Activated CD4-positive, alpha-beta T cell treated with anti-CD3 and anti-CD28 coated beads, Interleukin-2, amount 50 U/mL, for 48 hours (primary cell): ENCODE results near the gene PRKAG2.
A peak's percentile ranks its signal among the peaks of the same experiment; 100 is the strongest.

Experiments
- DNase-seq, 2 experiments: peaks; one replicate each; pipeline ENCODE4 v3.0.0-alpha.2; 2020

PRKAG2 gene

DNA sequence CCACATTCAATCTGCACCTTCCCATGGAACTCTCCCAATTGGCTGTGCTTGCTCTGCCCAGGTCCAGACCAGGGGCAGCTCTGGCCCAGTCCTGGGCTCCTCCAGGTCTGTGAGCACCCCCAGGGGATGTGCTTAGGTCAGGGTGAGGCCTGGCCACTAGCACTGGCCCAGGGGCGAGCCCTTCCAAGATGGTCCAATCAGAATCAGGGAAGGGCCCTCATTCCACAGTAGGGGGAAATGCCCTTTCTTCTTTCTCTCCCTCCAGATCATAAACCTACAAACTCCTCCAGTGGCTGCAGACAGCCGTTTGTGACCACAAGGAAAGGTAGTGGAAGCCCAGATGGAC is 157.0 kb downstream of the PRKAG2 start:
- no peak for DNase-seq

DNA sequence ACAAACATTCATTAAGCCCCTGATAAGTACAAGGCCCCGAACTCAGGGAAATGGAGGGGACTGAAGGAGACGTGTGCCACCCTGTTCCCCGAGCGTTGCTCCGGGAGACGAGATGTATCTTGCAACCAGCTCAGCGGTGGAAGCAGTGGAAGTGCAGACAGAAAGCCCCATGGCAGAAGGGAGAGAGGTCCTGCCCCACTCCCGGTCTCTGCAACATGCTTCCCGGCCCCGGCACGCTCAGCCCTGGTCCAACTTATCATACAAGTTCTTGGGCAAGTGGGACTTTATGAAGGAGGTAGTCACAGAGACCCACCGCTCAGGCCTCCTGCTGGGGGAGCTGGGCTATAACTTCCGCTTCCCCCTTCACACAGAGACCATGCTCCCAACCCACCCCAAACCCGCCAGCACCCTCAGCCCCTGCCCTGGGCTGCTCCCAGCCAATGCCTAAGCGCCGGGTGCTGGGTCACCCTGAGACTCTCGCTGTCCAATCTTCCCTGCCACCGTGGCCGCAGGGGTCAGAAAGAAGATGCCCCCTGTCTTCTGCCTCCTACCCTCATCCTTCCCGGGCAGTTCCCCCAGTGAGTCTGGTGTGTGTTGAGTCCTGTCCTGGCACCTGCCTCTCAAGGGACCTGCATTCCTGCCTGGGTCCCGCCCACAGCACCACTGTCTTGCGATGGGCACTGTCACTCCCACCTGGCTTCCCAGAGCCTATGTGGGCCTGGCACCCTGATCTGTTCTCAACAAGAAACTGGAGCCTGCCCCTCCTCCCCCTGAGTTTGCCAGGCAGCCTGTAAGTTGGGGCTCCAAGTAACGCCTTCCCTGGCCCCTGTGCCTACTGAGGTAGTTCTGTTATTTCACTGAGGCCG is 157.7 kb downstream of the PRKAG2 start:
- no peak for DNase-seq

DNA sequence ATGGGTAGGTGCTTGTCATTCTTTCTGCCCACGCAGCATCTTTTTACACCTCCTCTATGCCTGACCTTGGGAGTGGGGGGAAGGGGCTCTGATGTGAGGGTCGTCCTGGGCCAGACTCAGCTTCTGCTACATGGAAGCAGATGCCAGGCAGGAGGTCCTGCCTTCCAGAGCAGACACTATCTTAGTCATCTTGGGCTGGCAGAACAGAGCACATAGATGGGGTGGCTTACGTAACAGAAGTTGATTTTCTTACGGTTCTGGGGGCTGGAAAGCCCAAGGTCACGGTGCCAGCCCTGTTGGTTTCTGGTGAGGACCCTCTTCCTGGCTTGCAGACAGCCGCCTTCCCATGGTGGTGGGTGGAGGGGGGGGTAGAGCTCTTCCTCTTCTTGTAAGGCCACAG is 159.0 kb downstream of the PRKAG2 start:
- DNase-seq = no peak

DNA sequence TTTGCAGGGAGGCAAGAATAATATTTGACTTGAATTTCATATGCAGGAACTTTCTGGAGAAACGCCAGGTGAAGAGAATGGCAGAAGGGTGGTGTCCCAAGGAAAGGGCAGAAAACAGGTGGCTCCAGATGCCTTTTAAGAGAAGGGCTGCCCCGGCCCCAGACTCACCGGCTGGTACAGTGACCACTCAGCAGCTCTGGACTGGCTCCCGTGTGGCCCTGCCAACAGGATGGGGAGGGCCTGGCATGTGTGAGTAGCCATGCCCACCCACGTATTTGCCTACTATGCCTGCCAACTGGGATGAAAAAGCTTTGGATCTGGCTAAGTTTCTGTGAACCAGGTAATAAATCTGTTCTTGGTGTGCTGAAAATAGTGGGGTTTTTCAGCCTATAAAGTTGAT is 159.5 kb downstream of the PRKAG2 start:
- DNase-seq = no peak

DNA sequence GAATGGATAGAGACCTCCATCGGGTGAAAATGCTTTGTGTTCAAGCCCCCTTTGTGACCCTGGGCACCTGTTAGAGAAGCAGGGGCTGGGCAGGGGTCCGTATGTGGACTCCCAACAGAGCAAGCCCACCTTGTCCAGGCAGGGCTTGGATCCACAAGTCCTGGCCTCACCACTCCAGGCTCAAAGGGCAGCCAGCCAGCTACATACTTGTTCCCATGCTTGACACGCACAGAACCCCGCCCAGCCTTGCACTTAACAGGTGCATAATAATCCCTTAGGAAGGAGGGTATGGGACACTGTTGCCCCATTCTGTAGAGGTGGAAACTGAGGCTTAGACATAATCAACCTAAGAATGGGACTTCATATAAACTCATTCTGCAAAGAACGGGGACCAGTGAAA is 160.6 kb downstream of the PRKAG2 start:
- no peak for DNase-seq

DNA sequence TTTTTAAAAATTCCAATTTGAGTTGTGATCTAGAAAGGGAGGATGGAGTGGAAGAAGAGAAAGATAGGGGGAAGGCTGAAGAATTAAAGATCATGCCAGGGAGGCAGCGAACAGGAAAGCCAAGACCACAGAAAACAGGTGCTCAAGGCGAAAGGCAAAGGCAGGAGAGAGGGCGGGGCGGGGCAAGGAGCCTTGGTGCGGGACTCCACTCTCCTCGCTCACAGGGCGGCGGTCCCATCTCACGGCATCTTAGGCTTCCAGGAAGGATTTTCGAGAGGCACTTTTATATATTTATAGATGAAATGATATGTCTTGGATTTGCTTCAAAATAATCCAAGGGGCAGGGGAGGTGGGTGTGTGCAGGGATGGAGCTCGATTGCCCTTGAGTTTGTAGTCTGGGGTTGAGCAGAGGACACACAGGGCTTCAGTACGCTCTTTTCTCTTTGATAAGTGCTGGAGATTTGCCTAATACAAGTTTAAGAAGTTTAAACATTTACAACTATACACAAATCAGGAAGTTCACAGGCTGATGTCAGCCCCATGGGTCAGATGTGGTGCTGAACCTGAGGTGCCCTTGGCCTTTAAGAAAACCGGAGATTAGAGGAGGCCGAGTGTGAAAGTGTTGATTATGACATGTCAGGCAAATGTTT is 161.1 kb downstream of the PRKAG2 start:
- DNase-seq = no peak

DNA sequence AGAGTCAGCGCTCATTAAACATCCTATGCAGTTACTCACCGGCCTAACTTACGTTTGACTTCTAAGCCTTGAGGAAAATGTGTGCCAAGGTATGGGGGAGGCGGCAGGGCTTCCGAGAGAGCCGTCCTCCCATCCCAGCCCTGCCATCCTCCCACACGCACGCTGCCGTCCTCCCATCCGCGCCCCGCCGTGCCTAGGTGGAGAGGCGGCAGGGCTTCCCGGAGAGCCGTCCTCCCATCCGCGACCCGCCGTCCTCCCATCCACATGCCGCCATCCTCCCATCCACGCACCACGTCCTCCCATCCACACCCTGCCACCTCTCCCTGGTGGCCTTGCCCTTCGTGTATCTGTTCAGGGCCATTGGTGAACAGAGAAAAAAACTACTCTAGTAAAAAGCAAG is 162.7 kb downstream of the PRKAG2 start:
- no peak for DNase-seq

DNA sequence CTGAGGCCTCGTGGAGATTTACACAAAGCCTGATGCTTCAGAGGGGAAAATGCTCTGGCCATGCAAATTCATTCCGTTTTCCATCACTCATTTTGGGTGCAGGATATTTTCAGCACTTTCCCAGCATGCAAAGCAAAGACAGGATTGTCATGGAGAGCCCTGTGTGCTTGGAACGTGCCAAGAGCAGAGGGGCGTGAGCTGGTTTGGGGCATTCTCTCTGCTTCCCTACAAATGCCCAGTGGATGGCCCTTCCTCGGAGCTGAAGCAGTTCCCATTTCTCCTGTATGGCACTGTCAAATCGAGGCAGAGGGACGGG is 164.1 kb downstream of the PRKAG2 start:
- DNase-seq = no peak

DNA sequence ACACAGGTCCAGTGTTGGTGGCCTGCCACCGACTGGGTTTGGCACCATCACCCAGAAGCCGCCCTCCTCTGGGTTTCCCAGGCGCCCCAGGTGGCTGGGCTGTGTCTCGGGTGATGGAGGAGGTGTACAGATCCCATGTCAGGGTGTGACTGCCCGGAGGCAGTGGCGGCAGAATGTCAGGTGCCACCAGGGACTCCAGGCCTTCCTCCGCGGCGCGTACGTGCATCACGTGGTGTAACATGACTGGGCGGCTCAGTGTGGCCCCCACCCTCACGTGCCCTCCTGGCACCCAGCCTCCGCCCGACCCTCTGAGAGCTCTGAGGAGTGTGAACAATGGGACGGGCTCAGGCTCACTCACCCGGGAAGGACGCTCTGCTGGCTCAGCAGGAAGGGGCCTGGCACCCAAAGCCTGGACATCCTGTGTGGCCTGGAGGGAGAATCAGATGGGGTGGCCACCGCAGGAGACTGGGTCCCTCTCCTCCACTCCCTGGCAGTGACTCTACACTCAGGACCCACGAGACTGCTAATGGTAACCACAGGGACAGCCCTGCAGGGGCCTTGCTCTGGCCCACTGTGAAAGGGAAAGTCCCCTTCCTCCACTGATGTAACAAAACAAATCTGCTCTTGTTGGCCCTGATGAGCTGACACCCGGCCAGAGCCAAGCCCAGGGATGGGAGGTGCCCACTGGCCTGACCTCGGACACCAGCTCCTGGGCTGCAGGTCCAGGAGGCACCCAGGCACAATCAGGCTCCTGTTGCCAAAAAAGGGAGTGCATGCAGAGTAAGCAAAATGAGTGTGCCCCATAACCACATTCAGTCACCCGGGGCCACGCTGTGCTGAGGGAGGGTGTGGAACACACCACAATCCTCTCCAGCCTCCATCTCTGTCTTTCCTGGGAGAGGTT is 164.8 kb downstream of the PRKAG2 start:
- no peak for DNase-seq

DNA sequence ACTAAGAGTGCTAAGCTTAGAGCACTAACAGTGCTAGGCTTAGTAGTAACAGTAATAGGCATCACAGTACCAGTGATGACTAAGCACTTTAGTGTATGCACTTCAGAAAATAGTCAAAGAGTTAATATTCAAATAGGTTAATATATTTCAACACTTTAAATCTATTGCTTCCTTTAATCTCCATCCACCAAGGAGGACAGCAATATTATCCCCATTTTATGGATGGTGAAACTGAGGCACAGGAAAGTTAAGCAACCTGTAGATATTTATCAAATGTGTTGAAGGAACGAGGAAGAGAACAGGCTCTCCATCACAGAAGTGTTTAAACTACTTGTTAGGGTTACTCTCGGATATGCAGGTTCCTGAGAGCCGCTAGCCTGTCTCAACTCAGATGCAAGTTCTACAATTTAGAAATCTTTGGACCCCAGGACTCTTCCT is 165.5 kb downstream of the PRKAG2 start:
- DNase-seq = no peak

DNA sequence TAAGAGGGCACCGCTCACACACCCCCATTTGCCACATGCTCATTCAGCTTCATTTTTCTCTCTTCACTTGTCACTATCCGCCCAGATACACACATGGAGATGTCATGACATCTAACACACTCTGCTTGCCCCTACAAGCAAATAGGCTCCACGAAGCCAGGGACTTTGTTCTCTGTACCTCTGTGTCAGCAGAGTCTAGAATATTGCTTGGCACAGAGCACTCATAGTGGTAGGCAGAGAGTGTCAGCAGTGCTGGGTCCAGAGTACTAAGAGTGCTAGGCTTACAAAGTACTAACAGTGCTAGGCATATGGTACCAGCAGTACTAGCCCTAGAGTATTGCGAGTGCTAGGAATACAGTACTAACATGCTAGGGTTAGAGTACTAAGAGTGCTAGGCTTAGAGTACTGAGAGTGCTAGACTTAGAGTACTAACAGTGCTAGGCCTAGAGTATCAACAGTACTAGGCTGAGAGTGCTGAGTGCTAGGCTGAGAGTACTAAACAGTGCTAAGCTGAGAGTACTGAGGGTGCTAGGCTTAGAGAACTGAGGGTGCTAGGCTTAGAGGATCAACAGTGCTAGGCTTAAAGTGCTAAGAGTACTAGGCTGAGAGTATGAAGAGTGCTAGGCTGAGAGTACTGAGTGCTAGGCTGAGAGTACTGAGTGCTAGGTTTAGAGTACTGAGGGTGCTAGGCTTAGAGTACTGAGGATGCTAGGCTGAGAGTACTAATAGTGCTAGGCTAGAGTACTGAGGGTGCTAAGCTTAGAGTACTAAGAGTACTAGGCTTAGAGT is 166.1 kb downstream of the PRKAG2 start:
- no peak for DNase-seq

DNA sequence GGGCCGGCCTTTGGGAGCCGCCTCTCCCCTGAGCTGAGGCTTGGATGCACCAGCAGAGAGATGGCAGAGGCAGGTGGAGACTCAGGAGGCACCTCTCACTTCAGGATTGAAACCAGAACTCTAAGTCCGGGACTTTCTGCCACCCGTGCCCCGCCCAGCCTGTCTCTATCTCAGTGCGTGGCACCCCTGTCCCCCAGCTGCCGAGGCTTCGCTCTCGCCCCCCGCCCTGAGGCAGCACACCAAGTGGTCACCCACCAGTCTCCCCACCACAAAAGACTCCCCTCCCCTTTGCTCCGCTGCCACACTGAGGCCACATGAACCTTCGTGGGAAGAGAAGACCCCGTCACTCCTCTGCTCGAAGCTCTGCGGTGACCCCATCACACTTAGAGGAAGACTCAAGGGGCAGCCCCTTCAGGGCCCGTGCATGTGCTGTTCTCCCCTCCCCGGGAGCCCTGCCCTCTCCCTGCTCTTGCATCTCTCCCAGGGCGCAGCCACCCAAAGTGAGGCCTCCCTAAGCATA is 166.7 kb downstream of the PRKAG2 start:
- no peak for DNase-seq

DNA sequence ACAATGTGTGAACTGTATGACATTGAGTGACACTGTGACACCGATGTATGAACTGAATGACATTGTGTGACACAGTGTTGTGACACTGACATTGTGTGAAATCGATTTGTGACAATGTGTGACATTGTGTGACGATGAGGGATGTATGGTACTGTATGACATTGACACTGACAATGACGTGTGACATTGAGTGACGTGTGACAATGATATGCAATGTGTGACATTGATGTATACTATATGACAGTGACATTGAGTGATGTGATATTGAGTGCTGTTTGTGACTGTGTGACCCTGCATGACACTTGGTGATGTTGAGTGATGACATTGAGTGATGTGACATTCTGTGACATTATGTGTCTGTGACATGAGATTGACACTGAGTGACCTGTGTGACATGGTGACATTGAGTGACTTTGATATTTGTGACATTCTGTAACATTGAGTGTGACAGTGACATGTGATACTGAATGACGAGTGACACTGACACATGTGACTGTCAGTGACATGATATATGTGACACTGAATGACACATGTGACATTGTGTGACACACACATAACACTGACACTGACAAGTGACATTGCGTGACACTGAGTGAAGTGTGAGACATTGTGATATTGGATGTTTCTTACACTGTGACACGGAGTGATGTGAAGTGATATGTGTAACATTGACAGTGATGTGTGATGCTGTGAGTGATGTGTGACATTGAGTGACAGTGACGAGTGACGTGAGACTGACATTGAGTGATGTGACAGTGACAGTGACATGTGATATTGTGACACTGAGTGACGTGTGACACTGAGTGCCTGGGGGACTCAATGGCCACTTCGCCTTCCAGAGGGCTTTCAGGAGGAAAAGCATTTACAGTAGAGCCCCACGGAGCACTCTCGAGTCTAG is 167.5 kb downstream of the PRKAG2 start:
- no peak for DNase-seq

DNA sequence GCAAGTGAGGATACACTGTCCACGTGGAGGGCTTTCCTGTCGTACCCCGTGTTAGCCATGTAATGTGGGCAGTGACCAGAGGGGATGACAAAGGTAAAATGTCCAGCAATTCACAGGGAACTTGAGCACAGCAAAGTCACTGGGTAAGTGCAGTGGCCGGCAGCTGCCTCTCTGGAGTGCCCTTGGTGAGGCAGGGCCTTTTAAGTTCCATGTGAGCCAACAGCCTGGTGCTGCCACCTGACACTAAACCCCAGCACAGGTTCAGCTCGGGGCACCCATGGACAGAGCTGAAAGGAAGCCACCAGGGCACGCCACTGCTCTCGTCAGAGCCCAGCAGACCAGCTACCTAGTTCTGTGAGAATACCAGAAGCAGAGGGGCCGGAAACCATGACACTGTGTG is 168.3 kb downstream of the PRKAG2 start:
- DNase-seq = no peak

DNA sequence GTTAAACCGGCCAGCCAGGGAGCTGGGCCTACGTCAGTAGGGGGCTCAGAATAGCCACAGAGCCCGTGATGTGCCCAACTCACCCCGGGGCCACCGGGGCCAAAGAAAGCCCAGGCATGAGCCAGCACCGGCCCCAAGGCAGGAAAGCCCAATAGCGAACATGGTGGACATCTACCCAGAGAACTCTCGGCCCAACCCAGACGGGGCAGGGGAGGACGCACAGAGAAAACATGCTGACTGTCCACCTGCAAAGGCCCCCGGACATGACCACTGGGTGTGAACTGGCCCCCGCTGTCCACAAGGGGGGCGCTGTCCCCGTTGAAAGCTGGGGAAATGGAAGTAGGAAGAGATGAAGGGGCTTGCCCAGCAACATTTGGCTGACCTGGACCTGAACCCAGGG is 169.2 kb downstream of the PRKAG2 start:
- no peak for DNase-seq

DNA sequence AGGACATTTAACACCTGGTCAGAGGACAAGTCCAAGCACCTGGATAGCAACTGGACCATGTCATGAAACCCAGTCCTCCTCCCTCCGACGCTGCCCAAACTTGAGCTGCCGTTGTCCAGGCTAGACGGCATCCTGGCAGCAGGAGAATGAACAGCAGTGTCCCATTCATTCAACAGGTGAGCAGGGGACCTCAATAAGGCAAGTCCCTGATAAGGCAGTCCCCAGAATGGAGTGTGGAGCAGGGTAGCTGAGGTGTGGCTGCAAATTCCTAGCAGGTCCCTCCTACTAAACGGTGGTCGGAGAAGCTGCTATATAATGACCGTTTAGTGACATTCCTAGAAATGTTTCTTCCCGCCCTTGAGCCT is 169.8 kb downstream of the PRKAG2 start:
- DNase-seq = no peak

DNA sequence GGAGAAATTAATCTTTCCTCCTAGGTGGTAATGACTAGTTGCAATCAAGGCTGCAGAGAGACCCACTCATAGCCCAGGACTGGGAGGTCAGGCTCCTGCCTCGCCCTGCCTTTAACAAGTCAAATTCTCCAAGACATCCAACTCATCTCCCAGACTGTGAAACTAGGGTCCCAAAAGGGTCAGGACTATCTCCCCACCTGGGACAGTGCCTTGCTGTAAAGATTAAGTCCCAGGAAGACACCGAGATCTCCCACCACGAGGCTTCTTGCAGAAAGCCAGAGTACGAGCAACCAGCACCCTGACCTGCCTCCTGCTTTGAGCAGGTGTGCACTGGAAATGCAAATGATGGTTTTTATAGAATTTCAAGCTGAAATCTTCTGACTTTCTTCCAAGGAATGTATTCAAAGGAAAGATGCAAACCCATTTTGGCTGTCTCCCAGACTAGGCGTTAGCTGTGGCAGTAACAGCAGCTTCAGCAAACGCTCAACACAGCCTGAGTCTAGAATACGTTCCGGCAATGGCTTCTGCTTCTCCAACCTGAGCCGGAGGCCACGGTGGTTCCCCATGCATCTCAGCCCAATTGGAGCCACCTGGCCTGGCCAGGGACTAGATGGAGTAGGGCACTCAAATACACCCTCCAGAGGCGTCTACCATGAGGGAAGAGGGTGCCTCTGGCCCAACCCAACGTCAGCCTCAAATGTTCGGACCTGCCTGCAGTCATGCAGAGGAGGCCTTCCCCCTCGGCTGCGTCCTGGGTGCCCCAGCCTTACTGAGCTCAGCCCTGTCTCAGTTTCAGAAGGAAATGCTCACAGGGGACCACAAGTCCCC is 170.4 kb downstream of the PRKAG2 start:
- no peak for DNase-seq

DNA sequence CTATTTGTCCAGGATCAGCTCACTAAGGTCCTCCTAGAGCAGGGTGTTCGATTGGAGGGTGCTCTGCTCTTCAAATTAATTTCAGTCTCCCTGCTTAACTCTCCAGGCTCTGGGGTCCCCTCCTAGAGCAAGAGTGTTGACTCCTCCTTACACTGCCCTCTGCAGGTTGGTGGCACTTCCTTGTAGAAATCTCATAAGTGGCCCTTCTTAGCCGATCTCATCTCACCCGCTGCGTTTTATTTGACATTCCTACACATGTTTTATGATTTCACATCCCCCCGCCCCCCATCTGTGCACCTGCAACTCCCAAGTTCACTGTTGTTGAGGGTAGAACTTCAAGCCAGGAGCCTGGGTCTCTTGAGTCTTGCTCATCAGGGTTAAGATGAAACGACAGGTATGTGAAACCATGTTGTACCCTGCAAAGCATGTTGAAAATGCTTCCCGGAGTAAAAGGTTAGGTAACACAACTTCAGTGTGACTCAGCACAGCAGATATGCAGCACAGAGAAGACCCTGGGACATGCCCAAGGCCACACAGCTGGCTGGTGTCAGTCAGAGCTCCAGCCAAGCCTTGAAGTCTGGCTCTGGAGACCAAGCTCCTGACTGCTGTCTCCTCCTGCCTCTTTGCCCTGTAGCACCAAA is 171.2 kb downstream of the PRKAG2 start:
- DNase-seq = peak; percentile 8 to 19

DNA sequence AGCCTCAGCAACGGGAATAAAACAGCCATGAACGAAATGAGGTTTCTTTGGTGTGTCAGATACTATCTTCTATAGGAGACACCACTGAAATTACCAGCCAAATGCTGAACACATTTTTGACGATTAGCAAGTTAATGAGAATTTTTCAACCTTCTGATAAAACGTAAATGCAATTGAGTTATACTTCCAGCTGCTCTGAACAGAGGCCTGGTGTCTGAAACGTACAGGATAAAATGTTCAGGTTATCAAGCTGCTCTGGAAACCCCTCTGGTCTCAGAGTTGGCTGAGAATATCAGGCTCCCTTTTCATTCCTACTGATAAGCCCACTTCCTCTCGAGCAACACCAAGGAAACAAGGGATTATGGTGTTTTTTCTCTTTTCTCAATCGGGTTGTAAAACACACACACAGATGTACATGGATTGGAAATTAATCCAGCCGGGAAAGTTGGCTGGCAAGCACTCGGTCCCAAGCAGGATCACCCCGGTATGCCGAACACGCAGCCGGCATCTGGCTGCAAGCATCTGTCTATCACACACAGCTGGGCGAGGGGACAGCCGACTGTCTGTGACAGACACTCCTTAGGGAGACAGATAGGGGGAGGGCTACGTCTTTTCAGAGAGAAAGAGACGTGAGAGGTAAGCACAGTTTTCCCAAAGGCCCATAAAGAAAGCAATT is 171.8 kb downstream of the PRKAG2 start:
- no peak for DNase-seq
